WTC11 (cell line): ENCODE measurements around the gene CFAP92. TPM values are rescaled to one million over a fixed set of nuclear protein-coding genes. Genes with fewer than 3 reads are reported as not detected.

Experiments used
- ATAC-seq: fragments of 200-7000 bp; cut with Tn5 transposase; 2 replicates; pipeline ENCODE4 v1.10.0; 2021; ENCODE audit warnings: mild to moderate bottlenecking, moderate library complexity
- CTCF ChIA-PET: fragments of 300-600 bp; sonication (Branson Sonifier 250); formaldehyde crosslinking; loops from one replicate; lab custom pipeline; 2021; ENCODE audit warnings: antibody characterized with exemption; lab: Charles Lee
- POLR2A ChIA-PET: fragments of 350-600 bp; sonication (Branson Sonifier 250); formaldehyde crosslinking; loops from one replicate; lab custom pipeline; 2021; ENCODE audit warnings: antibody characterized with exemption; lab: Charles Lee
- DNase-seq: peaks from one replicate; pipeline ENCODE4 v3.0.0; 2021; ENCODE audit warnings: low spot score
- H3K27ac Mint-ChIP-seq: 2 replicates; pipeline ENCODE4 v1.8.0; 2021; ENCODE audit warnings: mixed read lengths
- H3K27me3 Mint-ChIP-seq: 2 replicates; pipeline ENCODE4 v1.8.0; 2021; ENCODE audit warnings: low read depth, mild to moderate bottlenecking, moderate library complexity, mixed read lengths
- H3K36me3 Mint-ChIP-seq: 2 replicates; pipeline ENCODE4 v1.8.0; 2021; ENCODE audit warnings: mixed read lengths
- H3K4me1 Mint-ChIP-seq: 2 replicates; pipeline ENCODE4 v1.8.0; 2022; ENCODE audit warnings: mixed read lengths
- H3K4me3 Mint-ChIP-seq: 2 replicates; pipeline ENCODE4 v1.8.0; 2021; ENCODE audit warnings: mild to moderate bottlenecking, moderate library complexity, mixed read lengths
- H3K9me3 Mint-ChIP-seq: 2 replicates; pipeline ENCODE4 v1.8.0; 2021; ENCODE audit warnings: mixed read lengths
- ATF2 ChIP-seq: sonication (generic); formaldehyde crosslinking; IDR thresholded peaks from 2 replicates; pipeline ENCODE4 v1.8.1; 2022; ENCODE audit warnings: low read depth, missing genetic modification reagents, borderline replicate concordance
- ATF6 ChIP-seq: sonication (generic); formaldehyde crosslinking; IDR thresholded peaks from 2 replicates; pipeline ENCODE4 v1.8.1; 2023; ENCODE audit warnings: mild to moderate bottlenecking, missing genetic modification reagents
- CBFB ChIP-seq: sonication (generic); formaldehyde crosslinking; IDR thresholded peaks from 2 replicates; pipeline ENCODE4 v1.8.1; 2022; ENCODE audit warnings: mild to moderate bottlenecking, low read depth, missing genetic modification reagents
- CREB1 ChIP-seq: sonication (generic); formaldehyde crosslinking; IDR thresholded peaks from 2 replicates; pipeline ENCODE4 v1.8.0; 2023; ENCODE audit warnings: mild to moderate bottlenecking, missing genetic modification reagents
- CREM ChIP-seq: sonication (generic); formaldehyde crosslinking; IDR thresholded peaks from 2 replicates; pipeline ENCODE4 v1.8.1; 2022; ENCODE audit warnings: mild to moderate bottlenecking, missing genetic modification reagents, moderate library complexity
- ETV6 ChIP-seq: sonication (generic); formaldehyde crosslinking; IDR thresholded peaks from 2 replicates; pipeline ENCODE4 v1.8.1; 2022; ENCODE audit warnings: mild to moderate bottlenecking, missing genetic modification reagents
- FOXK1 ChIP-seq: sonication (generic); formaldehyde crosslinking; IDR thresholded peaks from 2 replicates; pipeline ENCODE4 v1.8.0; 2022; ENCODE audit warnings: mild to moderate bottlenecking, moderate library complexity, missing genetic modification reagents
- GABPB1 ChIP-seq: sonication (generic); formaldehyde crosslinking; IDR thresholded peaks from 2 replicates; pipeline ENCODE4 v1.8.1; 2023; ENCODE audit warnings: mild to moderate bottlenecking, missing genetic modification reagents
- GRHL2 ChIP-seq: fragments of 250-450 bp; sonication (Bioruptor Pico); IDR thresholded peaks from 2 replicates; pipeline ENCODE4 v1.8.0; 2022; ENCODE audit warnings: mild to moderate bottlenecking, moderate library complexity; ENCODE audit not compliant: insufficient replicate concordance, severe bottlenecking
- KAT7 ChIP-seq: sonication (generic); formaldehyde crosslinking; IDR thresholded peaks from 2 replicates; pipeline ENCODE4 v1.8.1; 2023; ENCODE audit warnings: missing genetic modification reagents, mild to moderate bottlenecking, borderline replicate concordance
- NFATC4 ChIP-seq: fragments of 250-450 bp; sonication (Bioruptor Pico); IDR thresholded peaks from 2 replicates; pipeline ENCODE4 v1.9.0; 2021; ENCODE audit warnings: mild to moderate bottlenecking
- STAT6 ChIP-seq: sonication (generic); formaldehyde crosslinking; conservative IDR thresholded peaks from 2 replicates; pipeline ENCODE4 v1.8.1; 2023; ENCODE audit warnings: mild to moderate bottlenecking, low read depth, missing genetic modification reagents, moderate library complexity
- ZNF232 ChIP-seq: sonication (generic); formaldehyde crosslinking; IDR thresholded peaks from 2 replicates; pipeline ENCODE4 v1.8.0; 2022; ENCODE audit warnings: mild to moderate bottlenecking, missing genetic modification reagents
- ZNF396 ChIP-seq: fragments of 250-450 bp; sonication (Bioruptor Pico); IDR thresholded peaks from 2 replicates; pipeline ENCODE4 v1.8.0; 2021; ENCODE audit warnings: mild to moderate bottlenecking, moderate library complexity, borderline replicate concordance
- ZNF671 ChIP-seq: fragments of 250-450 bp; sonication (Bioruptor Pico); IDR thresholded peaks from 2 replicates; pipeline ENCODE4 v1.8.0; 2021; ENCODE audit warnings: mild to moderate bottlenecking
- total RNA-seq: library from RNA; stranded (reverse); gene quantifications from 3 replicates; pipeline ENCODE4 v1.2.3, GENCODE V29; 2021

CFAP92 gene
- total RNA-seq, 1 experiment from 2014 or later = 2.9 TPM

- TF ChIP-seq ATF2 (CRISPR knock-in tag) (no peak), GRHL2 (CRISPR knock-in tag) (no peak)
These were observed 32.0 kb upstream of the CFAP92 start (continued) for GRCh38 chr3:129025691-129026435.

GRCh38 chr3:129025108-129025507 lies 31.2 kb upstream of the CFAP92 start:
- no peak overlapping the region for H3K27ac Mint-ChIP-seq

GRCh38 chr3:129023909-129024308 lies 30.0 kb upstream of the CFAP92 start:
- CTCF ChIA-PET = interaction anchor here (5.7 kb wide), 1 partner anchor 53 kb away, joined by 25 read pairs; no protein-coding TSS in a partner anchor
- POLR2A ChIA-PET = no interaction called here
- H3K27ac Mint-ChIP-seq = no peak overlapping the region
- no peaks in the 10 kb centered on the region for H3K36me3 Mint-ChIP-seq
- no peak overlapping the region for H3K4me3 Mint-ChIP-seq
- DNase-seq = no peak
- peaks cover 46% of the 10 kb centered on the region for H3K27me3 Mint-ChIP-seq
- ATAC-seq = no peak
- H3K9me3 Mint-ChIP-seq = 0 out of 2 replicates have a peak, but pooled peaks cover 6% of the 10 kb centered on the region
- TF ChIP-seq GABPB1 (CRISPR knock-in tag) = no peak
- no peak for TF ChIP-seq KAT7 (CRISPR knock-in tag)
- no peak for TF ChIP-seq STAT6
- no peak for TF ChIP-seq ZNF671 (CRISPR knock-in tag)
- TF ChIP-seq ETV6 (CRISPR knock-in tag) = no peak
- TF ChIP-seq ZNF396 = no peak
- TF ChIP-seq CREB1 (CRISPR knock-in tag) = no peak
- no peak for TF ChIP-seq CREM
- no peak for TF ChIP-seq ZNF232 (CRISPR knock-in tag)
- TF ChIP-seq FOXK1 (CRISPR knock-in tag) = no peak
- H3K4me1 Mint-ChIP-seq = peaks cover 5% of the 10 kb centered on the region; the same call in 1 of the 2 replicates

More at GRCh38 chr3:129025108-129025507, 31.2 kb upstream of the CFAP92 start:
- Mint-ChIP-seq H3K9me3 (peaks cover 6% of the 10 kb centered on the region; the same call in 1 of the 2 replicates), H3K4me1 (peaks cover 5% of the 10 kb centered on the region; the same call in 1 of the 2 replicates), H3K36me3 (no peaks in the 10 kb centered on the region), H3K4me3 (no peak overlapping the region), H3K27me3 (peaks cover 51% of the 10 kb centered on the region)
- ChIA-PET CTCF (interaction anchor here (1.0 to 5.7 kb wide), 3 partner anchors 9 to 55 kb away, joined by 5 to 25 read pairs (median 12); no protein-coding TSS in a partner anchor), POLR2A (no interaction called here)
- DNase-seq (no peak), ATAC-seq (no peak)
- TF ChIP-seq ATF6 (CRISPR knock-in tag) (no peak), KAT7 (CRISPR knock-in tag) (no peak), NFATC4 (CRISPR knock-in tag) (no peak), CBFB (CRISPR knock-in tag) (no peak), STAT6 (no peak)
